Myocyte (in vitro differentiated cells): ENCODE measurements around the gene URI1. TPM values are rescaled to one million over a fixed set of nuclear protein-coding genes. Genes with fewer than 3 reads are reported as not detected.
"Not testable (repeated sequence)": the region's sequence is repeated elsewhere in the genome, so short reads cannot be mapped to it uniquely, and the experiment has no call there.

Experiments used
- DNase-seq: peaks from one replicate; pipeline ENCODE4 v3.0.0-alpha.2; 2012; ENCODE audit warnings: low read depth
- total RNA-seq: library from RNA; depleted of rRNA; stranded (reverse); fragments of >200 nt; gene quantifications from 2 replicates; pipeline ENCODE4 v1.2.3, GENCODE V29; 2014

The URI1 gene
- total RNA-seq, 1 donor from 2014 or later, result 69.2 TPM

- DNase-seq, result peak; percentile 49
These were observed 594 bp downstream of the URI1 start for GRCh38 chr19:29942404-29943261.

GRCh38 chr19:29943615-29944014 is 1.6 kb downstream of the URI1 start:
- DNase-seq, result peak; percentile 35

GRCh38 chr19:29944390-29945012 is 2.5 kb downstream of the URI1 start:
- DNase-seq, result no peak

GRCh38 chr19:29945017-29945416 is 3.0 kb downstream of the URI1 start:
- no peak for DNase-seq

- DNase-seq, result no peak
These were observed 3.4 kb downstream of the URI1 start for GRCh38 chr19:29945433-29945832.

- DNase-seq, result no peak
These were observed 4.6 kb downstream of the URI1 start for GRCh38 chr19:29946645-29947044.

- no peak for DNase-seq
These were observed 5.8 kb downstream of the URI1 start for GRCh38 chr19:29947871-29948270.

GRCh38 chr19:29948759-29949470 is 6.9 kb downstream of the URI1 start:
- DNase-seq, result not testable (repeated sequence)

GRCh38 chr19:29952177-29952576 is 10.1 kb downstream of the URI1 start:
- no peak for DNase-seq

- DNase-seq, result no peak
These were observed 10.6 kb downstream of the URI1 start for GRCh38 chr19:29952646-29953045.

- DNase-seq, result no peak
These were observed 11.6 kb downstream of the URI1 start for GRCh38 chr19:29953352-29954247.

- no peak for DNase-seq
These were observed 14.8 kb downstream of the URI1 start for GRCh38 chr19:29956855-29957254.

- no peak for DNase-seq
These were observed 19.3 kb downstream of the URI1 start for GRCh38 chr19:29961311-29961710.

GRCh38 chr19:29962793-29963192 is 20.8 kb downstream of the URI1 start:
- no peak for DNase-seq

- no peak for DNase-seq
These were observed 21.5 kb downstream of the URI1 start for GRCh38 chr19:29963576-29963975.

GRCh38 chr19:29964171-29964570 is 22.1 kb downstream of the URI1 start:
- no peak for DNase-seq

GRCh38 chr19:29965492-29965891 is 23.5 kb downstream of the URI1 start:
- no peak for DNase-seq

GRCh38 chr19:29966142-29966541 is 24.1 kb downstream of the URI1 start:
- DNase-seq, result not testable (repeated sequence)

GRCh38 chr19:29966588-29967249 is 24.7 kb downstream of the URI1 start:
- DNase-seq, result no peak

- peak; percentile 29 for DNase-seq
These were observed 25.6 kb downstream of the URI1 start for GRCh38 chr19:29967623-29968022.
